GM23248 (cell line): Measurements from ENCODE around the gene ROS1. TPM values are rescaled to one million over a fixed set of nuclear protein-coding genes. Genes with fewer than 3 reads are reported as not detected.
A peak's percentile ranks its signal among the peaks of the same experiment; 100 is the strongest.

Experiments
- DNase-seq: peaks from one replicate; pipeline ENCODE4 v3.0.0-alpha.2; 2015
- H2AFZ ChIP-seq: fragments of 200-600 bp; sonication (generic); 2 replicates; pipeline ENCODE4 v1.6.1; 2016; ENCODE audit warnings: antibody characterized with exemption
- H3F3A ChIP-seq: fragments of 200-600 bp; sonication (generic); 2 replicates; pipeline ENCODE4 v1.6.1; 2016; ENCODE audit warnings: mild to moderate bottlenecking, antibody characterized with exemption, mixed run types; ENCODE audit not compliant: insufficient read depth
- H3K27ac ChIP-seq: fragments of 200-600 bp; sonication (generic); 2 replicates; pipeline ENCODE4 v1.5.1; 2016; ENCODE audit warnings: mild to moderate bottlenecking
- H3K27me3 ChIP-seq: fragments of 200-600 bp; sonication (generic); replicated peaks from 2 replicates; pipeline ENCODE4 v1.6.1; 2016; ENCODE audit warnings: mild to moderate bottlenecking; ENCODE audit not compliant: insufficient read depth
- H3K36me3 ChIP-seq: fragments of 200-600 bp; sonication (generic); 2 replicates; pipeline ENCODE4 v1.6.1; 2016; ENCODE audit warnings: low read depth, mild to moderate bottlenecking
- H3K4me1 ChIP-seq: fragments of 200-600 bp; sonication (generic); 2 replicates; pipeline ENCODE4 v1.6.1; 2016; ENCODE audit warnings: mild to moderate bottlenecking; ENCODE audit not compliant: insufficient read depth
- H3K4me2 ChIP-seq: fragments of 200-600 bp; sonication (generic); one replicate; pipeline ENCODE4 v1.6.1; 2016; ENCODE audit warnings: mild to moderate bottlenecking; ENCODE audit not compliant: unreplicated experiment
- H3K4me3 ChIP-seq: fragments of 200-600 bp; sonication (generic); 2 replicates; pipeline ENCODE4 v1.5.1; 2016; ENCODE audit warnings: mild to moderate bottlenecking
- H3K79me2 ChIP-seq: fragments of 200-600 bp; sonication (generic); 2 replicates; pipeline ENCODE4 v1.6.1; 2016; ENCODE audit warnings: mild to moderate bottlenecking; ENCODE audit not compliant: insufficient read depth
- H3K9ac ChIP-seq: fragments of 200-600 bp; sonication (generic); 2 replicates; pipeline ENCODE4 v1.6.1; 2016; ENCODE audit warnings: mild to moderate bottlenecking
- H3K9me2 ChIP-seq: fragments of 200-600 bp; sonication (generic); 2 replicates; pipeline ENCODE4 v1.6.1; 2016; ENCODE audit warnings: mixed run types, mild to moderate bottlenecking, moderate library complexity; ENCODE audit not compliant: insufficient read depth
- H3K9me3 ChIP-seq: fragments of 200-600 bp; sonication (generic); one replicate; pipeline ENCODE4 v1.6.1; 2017; ENCODE audit warnings: low read depth
- H4K20me1 ChIP-seq: fragments of 200-600 bp; sonication (generic); 2 replicates; pipeline ENCODE4 v1.6.0; 2016; ENCODE audit not compliant: insufficient read depth
- EZH2 ChIP-seq: fragments of 200-600 bp; sonication (generic); IDR thresholded peaks from 2 replicates; pipeline ENCODE4 v1.6.1; 2018; ENCODE audit warnings: antibody characterized with exemption, mild to moderate bottlenecking; ENCODE audit not compliant: insufficient read depth, poor library complexity, severe bottlenecking
- EZH2phosphoT487 ChIP-seq: fragments of 200-600 bp; sonication (generic); IDR thresholded peaks from 2 replicates; pipeline ENCODE4 v1.6.1; 2018; ENCODE audit warnings: antibody characterized with exemption, moderate library complexity, mild to moderate bottlenecking, low read depth; ENCODE audit not compliant: insufficient read depth
- WGBS, 2 experiments: methylation state at CpG; one replicate each; pipeline ENCODE4 v1.1.6; 2015 to 2017; ENCODE audit warnings: low lambda C conversion rate in 2 of 2, low coverage in 1 of 2; ENCODE audit errors: missing lambda C conversion rate in 2 of 2; 5-methylcytosine and 5-hydroxymethylcytosine counted together
- in situ Hi-C: fragments of 300-500 bp; cut with MboI; formaldehyde crosslinking; loops from 2 replicates; pipeline ENCODE4 v1.15.0; 2020
- polyA plus RNA-seq: library from polyadenylated mRNA; unstranded; fragments of >200 nt; fragmentation: Nextera tagmentation; extraction: Ambion mirVana; gene quantifications from 2 replicates; pipeline ENCODE4 v1.2.1, GENCODE V29; 2016
- total RNA-seq: library from RNA; depleted of rRNA; stranded (reverse); fragments of >200 nt; shearing (Covaris generic); gene quantifications from 2 replicates; pipeline ENCODE4 v1.2.3, GENCODE V29; 2014

Gene ROS1
- total and polyA plus RNA-seq, 2 experiments from 2014 or later = 0.20 to 0.43 TPM

- H3K9me3 ChIP-seq = no peaks in the 10 kb centered on the region
- peak overlapping the region; percentile 23; the same call in 1 of the 2 replicates for H3K9ac ChIP-seq
- H2AFZ ChIP-seq = peak overlapping the region; percentile 81
- DNase-seq = peak; percentile 58
- H3K4me1 ChIP-seq = 0 out of 2 replicates have a peak, but pooled peaks cover 6% of the 10 kb centered on the region
- H3F3A ChIP-seq = no peaks in the 10 kb centered on the region
- no peaks in the 10 kb centered on the region for H3K27me3 ChIP-seq
- no peak overlapping the region for H3K27ac ChIP-seq
- WGBS, 2 experiments = 41 to 43% methylated on average over 7 of the region's 7 CpGs
- H3K9me2 ChIP-seq = no peaks in the 10 kb centered on the region
- TF ChIP-seq EZH2 (no peak), EZH2phosphoT487 (no peak)
- no peaks in the 10 kb centered on the region for H3K36me3 ChIP-seq
- in situ Hi-C loops = no loop called here
- no peaks in the 10 kb centered on the region for H4K20me1 ChIP-seq
- peak overlapping the region; percentile 84 for H3K4me2 ChIP-seq
- no peaks in the 10 kb centered on the region for H3K79me2 ChIP-seq
- peak overlapping the region; percentile 62 for H3K4me3 ChIP-seq
Observed at GRCh38 chr6:117346142-117346930, 79.4 kb downstream of the ROS1 start.

- no peak for DNase-seq
- H3K4me1 ChIP-seq = 0 out of 2 replicates have a peak, but pooled peaks cover 6% of the 10 kb centered on the region
- H3K27ac ChIP-seq = no peak overlapping the region
- no peak overlapping the region for H2AFZ ChIP-seq
- in situ Hi-C loops = no loop called here
- no peak overlapping the region for H3K4me3 ChIP-seq
- no peaks in the 10 kb centered on the region for H3K36me3 ChIP-seq
- TF ChIP-seq EZH2phosphoT487 (no peak), EZH2 (no peak)
- no peak overlapping the region for H3K9ac ChIP-seq
- no peaks in the 10 kb centered on the region for H4K20me1 ChIP-seq
- no peaks in the 10 kb centered on the region for H3K27me3 ChIP-seq
- H3K79me2 ChIP-seq = no peaks in the 10 kb centered on the region
- no peak overlapping the region for H3K4me2 ChIP-seq
- no peaks in the 10 kb centered on the region for H3K9me3 ChIP-seq
- WGBS, 2 experiments = 83 to 93% methylated on average over 2 of the region's 2 CpGs
- H3F3A ChIP-seq = no peaks in the 10 kb centered on the region
- no peaks in the 10 kb centered on the region for H3K9me2 ChIP-seq
Observed at GRCh38 chr6:117345292-117345610, 80.5 kb downstream of the ROS1 start.

- H3K4me3 ChIP-seq = no peak overlapping the region
- no peaks in the 10 kb centered on the region for H3K27me3 ChIP-seq
- no peak for DNase-seq
- no peak for TF ChIP-seq EZH2phosphoT487
- TF ChIP-seq EZH2 = no peak
- H3K9me3 ChIP-seq = no peaks in the 10 kb centered on the region
- H3K4me1 ChIP-seq = 0 out of 2 replicates have a peak, but pooled peaks cover 6% of the 10 kb centered on the region
- no peak overlapping the region for H2AFZ ChIP-seq
- WGBS, 2 experiments = 77 to 81% methylated on average over 12 of the region's 12 CpGs
- H3K36me3 ChIP-seq = no peaks in the 10 kb centered on the region
- H3K79me2 ChIP-seq = no peaks in the 10 kb centered on the region
- no peaks in the 10 kb centered on the region for H3F3A ChIP-seq
- no peak overlapping the region for H3K9ac ChIP-seq
- H4K20me1 ChIP-seq = no peaks in the 10 kb centered on the region
- in situ Hi-C loops = no loop called here
- H3K4me2 ChIP-seq = no peak overlapping the region
- H3K27ac ChIP-seq = no peak overlapping the region
- H3K9me2 ChIP-seq = no peaks in the 10 kb centered on the region
Observed at GRCh38 chr6:117344444-117345291, 81.1 kb downstream of the ROS1 start.

GRCh38 chr6:117338567-117338966, 87.2 kb downstream of the ROS1 start:
- TF ChIP-seq EZH2phosphoT487 (no peak), EZH2 (no peak)
- in situ Hi-C loops = no loop called here
- Histone ChIP-seq H3K9me3 (no peaks in the 10 kb centered on the region), H3F3A (no peaks in the 10 kb centered on the region), H3K36me3 (no peaks in the 10 kb centered on the region), H3K9ac (no peak overlapping the region), H3K27me3 (no peaks in the 10 kb centered on the region), H2AFZ (no peak overlapping the region), H3K9me2 (no peaks in the 10 kb centered on the region), H3K79me2 (no peaks in the 10 kb centered on the region), H3K4me3 (no peak overlapping the region), H4K20me1 (no peaks in the 10 kb centered on the region), H3K4me1 (no peaks in the 10 kb centered on the region), H3K27ac (no peak overlapping the region), H3K4me2 (no peak overlapping the region)
- no peak for DNase-seq
- WGBS, 2 experiments = 0% methylated on average over 1 of the region's 1 CpG
